Skeletal muscle tissue (tissue), 4 donors: Measurements from ENCODE around the gene UBE2F. TPM values are rescaled to one million over a fixed set of nuclear protein-coding genes. Genes with fewer than 3 reads are reported as not detected.
A peak's percentile ranks its signal among the peaks of the same experiment; 100 is the strongest.
"Not testable (repeated sequence)": the region's sequence is repeated elsewhere in the genome, so short reads cannot be mapped to it uniquely, and the experiment has no call there.

Source experiments
- H3K27ac ChIP-seq: one replicate; pipeline ENCODE4 v1.7.0; 2013; ENCODE audit warnings: mild to moderate bottlenecking, low read depth, low read length, inconsistent platforms
- H3K27me3 ChIP-seq, 3 donors: one replicate each; pipeline ENCODE4 v1.7.0; 2013; ENCODE audit warnings: low read length in 3 of 3; ENCODE audit not compliant: control insufficient read depth in 3 of 3, insufficient read depth in 3 of 3
- H3K36me3 ChIP-seq, 3 donors: one replicate each; pipeline ENCODE4 v1.7.0; 2013; ENCODE audit warnings: low read length in 3 of 3; ENCODE audit not compliant: control insufficient read depth in 3 of 3, insufficient read depth in 3 of 3
- H3K4me1 ChIP-seq, 3 donors: one replicate each; pipeline ENCODE4 v1.7.0; 2013; ENCODE audit warnings: low read length in 3 of 3, mild to moderate bottlenecking in 3 of 3; ENCODE audit not compliant: control insufficient read depth in 3 of 3, insufficient read depth in 3 of 3
- H3K4me3 ChIP-seq, 3 donors: one replicate each; pipeline ENCODE4 v1.7.0; 2013; ENCODE audit warnings: low read length in 3 of 3
- H3K9ac ChIP-seq, 3 donors: one replicate each; pipeline ENCODE4 v1.7.0; 2013; ENCODE audit warnings: low read length in 3 of 3, mild to moderate bottlenecking in 3 of 3, moderate library complexity in 2 of 3, low read depth in 1 of 3
- H3K9me3 ChIP-seq, 3 donors: one replicate each; pipeline ENCODE4 v1.7.0; 2013; ENCODE audit warnings: low read length in 3 of 3; ENCODE audit not compliant: control insufficient read depth in 3 of 3
- total RNA-seq: library from RNA; depleted of rRNA; stranded (reverse); fragments of >200 nt; gene quantifications from one replicate; pipeline ENCODE4 v1.2.3, GENCODE V29; 2014
- donor health status: Osteomylitis.

Gene UBE2F
- total RNA-seq, 1 donor from 2014 or later = 33.4 TPM

- H3K27ac ChIP-seq = no peak overlapping the region
- no peak overlapping the region for H3K4me3 ChIP-seq
- H3K9ac ChIP-seq = no peak overlapping the region
- peaks cover 2 to 8% (median 5%) of the 10 kb centered on the region in 3 donors for H3K4me1 ChIP-seq
- H3K27me3 ChIP-seq = no peaks in the 10 kb centered on the region
- H3K9me3 ChIP-seq = no peaks in the 10 kb centered on the region
- H3K36me3 ChIP-seq = no peaks in the 10 kb centered on the region
Observed at GRCh38 chr2:237962432-237963084, 4.3 kb upstream of the UBE2F start.

- not testable (repeated sequence) for H3K27me3 ChIP-seq, H3K4me3 ChIP-seq, H3K9ac ChIP-seq, H3K9me3 ChIP-seq, H3K27ac ChIP-seq, H3K36me3 ChIP-seq
- peaks cover 12 to 17% (median 14%) of the 10 kb centered on the region in 3 donors for H3K4me1 ChIP-seq
Observed at GRCh38 chr2:237963490-237963991, 3.3 kb upstream of the UBE2F start.

- H3K27ac ChIP-seq = no peak overlapping the region
- H3K9me3 ChIP-seq = no peaks in the 10 kb centered on the region
- no peak overlapping the region for H3K4me3 ChIP-seq
- H3K27me3 ChIP-seq = no peaks in the 10 kb centered on the region
- peaks cover 18 to 24% (median 20%) of the 10 kb centered on the region in 3 donors for H3K4me1 ChIP-seq
- no peaks in the 10 kb centered on the region for H3K36me3 ChIP-seq
- no peak overlapping the region for H3K9ac ChIP-seq
Observed at GRCh38 chr2:237964194-237964577, 2.6 kb upstream of the UBE2F start.

- H3K9ac ChIP-seq = no peak overlapping the region
- peaks cover 22 to 30% (median 26%) of the 10 kb centered on the region in 3 donors for H3K4me1 ChIP-seq
- H3K9me3 ChIP-seq = no peaks in the 10 kb centered on the region
- H3K27me3 ChIP-seq = no peaks in the 10 kb centered on the region
- H3K4me3 ChIP-seq = no peak overlapping the region
- H3K36me3 ChIP-seq = no peaks in the 10 kb centered on the region
- H3K27ac ChIP-seq = no peak overlapping the region
Observed at GRCh38 chr2:237964578-237965404, 2.0 kb upstream of the UBE2F start.

- H3K9ac ChIP-seq = peak overlapping the region; percentile 85 to 94 (median 87)
- not testable (repeated sequence) for H3K36me3 ChIP-seq, H3K9me3 ChIP-seq, H3K27me3 ChIP-seq
- peak overlapping the region; percentile 54 for H3K27ac ChIP-seq
- peak overlapping the region; percentile 83 to 94 (median 93) for H3K4me3 ChIP-seq
- peaks cover 26 to 35% (median 27%) of the 10 kb centered on the region in 3 donors for H3K4me1 ChIP-seq
Observed at GRCh38 chr2:237965844-237966243, 970 bp upstream of the UBE2F start.

- H3K9ac ChIP-seq = peak overlapping the region; percentile 85 to 94 (median 87)
- H3K27ac ChIP-seq = peak overlapping the region; percentile 54
- peaks cover 26 to 35% (median 27%) of the 10 kb centered on the region in 3 donors for H3K4me1 ChIP-seq
- H3K9me3 ChIP-seq = no peaks in the 10 kb centered on the region
- no peaks in the 10 kb centered on the region for H3K27me3 ChIP-seq
- H3K36me3 ChIP-seq = no peaks in the 10 kb centered on the region
- peak overlapping the region; percentile 83 to 94 (median 93) for H3K4me3 ChIP-seq
Observed at GRCh38 chr2:237966250-237966564, 607 bp upstream of the UBE2F start.

GRCh38 chr2:237967463-237967951, 693 bp downstream of the UBE2F start:
- peaks cover 26 to 35% (median 29%) of the 10 kb centered on the region in 3 donors for H3K4me1 ChIP-seq
- H3K36me3 ChIP-seq = no peaks in the 10 kb centered on the region
- H3K9me3 ChIP-seq = no peaks in the 10 kb centered on the region
- peak overlapping the region; percentile 72 to 83 (median 83) for H3K4me3 ChIP-seq
- no peaks in the 10 kb centered on the region for H3K27me3 ChIP-seq
- H3K9ac ChIP-seq = peak overlapping the region; percentile 81 to 88 (median 84)
- H3K27ac ChIP-seq = peak overlapping the region; percentile 37

- peaks cover 0 to 4% (median 0%) of the 10 kb centered on the region in 3 donors for H3K36me3 ChIP-seq
- H3K4me3 ChIP-seq = peak overlapping the region; percentile 72 to 83 (median 83)
- peak overlapping the region; percentile 37 for H3K27ac ChIP-seq
- peaks cover 26 to 35% (median 29%) of the 10 kb centered on the region in 3 donors for H3K4me1 ChIP-seq
- no peaks in the 10 kb centered on the region for H3K9me3 ChIP-seq
- H3K27me3 ChIP-seq = no peaks in the 10 kb centered on the region
- peak overlapping the region; percentile 81 to 88 (median 84) for H3K9ac ChIP-seq
Observed at GRCh38 chr2:237968048-237968862, 1.4 kb downstream of the UBE2F start.

- Histone ChIP-seq H3K9ac (no peak overlapping the region), H3K36me3 (peaks cover 4 to 14% (median 4%) of the 10 kb centered on the region in 3 donors), H3K9me3 (no peaks in the 10 kb centered on the region), H3K27ac (no peak overlapping the region), H3K27me3 (no peaks in the 10 kb centered on the region), H3K4me3 (no peak overlapping the region), H3K4me1 (peaks cover 29 to 31% (median 31%) of the 10 kb centered on the region in 3 donors)
Observed at GRCh38 chr2:237971661-237972060, 4.8 kb downstream of the UBE2F start.
